NCI-H345 (cell line): ENCODE measurements around the gene CCDC3.
"Not testable (repeated sequence)": the region's sequence is repeated elsewhere in the genome, so short reads cannot be mapped to it uniquely, and the experiment has no call there.

ENCODE experiments used
- DNase-seq: peaks from one replicate; lab custom pipeline; 2025; lab: John Stamatoyannopoulos, UW

Gene CCDC3

GRCh38 chr10:13000431-13000830, 1.1 kb downstream of the CCDC3 start:
- DNase-seq = no peak

GRCh38 chr10:12999849-13000248, 1.7 kb downstream of the CCDC3 start:
- no peak for DNase-seq

- no peak for DNase-seq
These were observed 6.1 kb downstream of the CCDC3 start for GRCh38 chr10:12995425-12995861.

- no peak for DNase-seq
These were observed 7.9 kb downstream of the CCDC3 start for GRCh38 chr10:12993595-12993994.

- DNase-seq = no peak
These were observed 16.2 kb downstream of the CCDC3 start for GRCh38 chr10:12985347-12985746.

- no peak for DNase-seq
These were observed 17.3 kb downstream of the CCDC3 start for GRCh38 chr10:12984165-12984747.

GRCh38 chr10:12983568-12983967, 17.9 kb downstream of the CCDC3 start:
- not testable (repeated sequence) for DNase-seq

- no peak for DNase-seq
These were observed 19.9 kb downstream of the CCDC3 start for GRCh38 chr10:12981570-12981969.

- no peak for DNase-seq
These were observed 20.7 kb downstream of the CCDC3 start for GRCh38 chr10:12980713-12981306.

- DNase-seq = peak; percentile 79
These were observed 21.3 kb downstream of the CCDC3 start for GRCh38 chr10:12980102-12980661.

GRCh38 chr10:12978891-12979290, 22.6 kb downstream of the CCDC3 start:
- peak; percentile 46 for DNase-seq

GRCh38 chr10:12975906-12976305, 25.6 kb downstream of the CCDC3 start:
- DNase-seq = no peak

GRCh38 chr10:12975266-12975665, 26.2 kb downstream of the CCDC3 start:
- DNase-seq = peak; percentile 44

- DNase-seq = no peak
These were observed 26.9 kb downstream of the CCDC3 start for GRCh38 chr10:12974491-12975199.

GRCh38 chr10:12974078-12974477, 27.4 kb downstream of the CCDC3 start:
- DNase-seq = no peak

GRCh38 chr10:12973149-12973718, 28.3 kb downstream of the CCDC3 start:
- DNase-seq = peak; percentile 12

GRCh38 chr10:12972146-12972545, 29.4 kb downstream of the CCDC3 start:
- DNase-seq = no peak

GRCh38 chr10:12971001-12971788, 30.3 kb downstream of the CCDC3 start:
- DNase-seq = no peak

- DNase-seq = no peak
These were observed 31.6 kb downstream of the CCDC3 start for GRCh38 chr10:12969951-12970350.

GRCh38 chr10:12966067-12966466, 35.4 kb downstream of the CCDC3 start:
- no peak for DNase-seq

- no peak for DNase-seq
These were observed 35.9 kb downstream of the CCDC3 start for GRCh38 chr10:12965571-12965970.

GRCh38 chr10:12962556-12962955, 39.0 kb downstream of the CCDC3 start:
- no peak for DNase-seq
